Large intestine (tissue), 3 donors: ENCODE data around the gene CRTAC1. TPM values are rescaled to one million over a fixed set of nuclear protein-coding genes. Genes with fewer than 3 reads are reported as not detected.

Experiments used
- DNase-seq, 2 donors: peaks; one replicate each; pipeline versions ENCODE4 v3.0.0 to v3.0.0-alpha.2; 2013
- H3K27ac ChIP-seq: one replicate; pipeline ENCODE4 v1.5.1; 2013; ENCODE audit warnings: low read length
- H3K27me3 ChIP-seq: 2 replicates; pipeline ENCODE4 v1.6.1; 2013; ENCODE audit warnings: low read length; ENCODE audit not compliant: control insufficient read depth, insufficient read depth
- H3K36me3 ChIP-seq: 2 replicates; pipeline ENCODE4 v1.6.1; 2013; ENCODE audit warnings: low read length; ENCODE audit not compliant: control insufficient read depth, insufficient read depth
- H3K4me1 ChIP-seq: one replicate; pipeline ENCODE4 v1.6.1; 2013; ENCODE audit warnings: low read length; ENCODE audit not compliant: control insufficient read depth, insufficient read depth
- H3K4me3 ChIP-seq: one replicate; pipeline ENCODE4 v1.5.1; 2013; ENCODE audit warnings: low read length
- H3K9me3 ChIP-seq: one replicate; pipeline ENCODE4 v1.6.1; 2013; ENCODE audit warnings: mild to moderate bottlenecking, low read depth, low read length, moderate library complexity; ENCODE audit not compliant: control insufficient read depth
- WGBS: methylation state at CpG from one replicate; pipeline ENCODE4 v1.1.5; 2013; ENCODE audit warnings: low lambda C conversion rate; ENCODE audit not compliant: insufficient coverage; 5-methylcytosine and 5-hydroxymethylcytosine counted together
- polyA plus RNA-seq: library from polyadenylated mRNA; unstranded; fragments of 120-200 nt; gene quantifications from one replicate; pipeline ENCODE4 v1.2.1, GENCODE V29; 2013

The CRTAC1 gene
- polyA plus RNA-seq, 1 donor, result 2.5 TPM

DNA sequence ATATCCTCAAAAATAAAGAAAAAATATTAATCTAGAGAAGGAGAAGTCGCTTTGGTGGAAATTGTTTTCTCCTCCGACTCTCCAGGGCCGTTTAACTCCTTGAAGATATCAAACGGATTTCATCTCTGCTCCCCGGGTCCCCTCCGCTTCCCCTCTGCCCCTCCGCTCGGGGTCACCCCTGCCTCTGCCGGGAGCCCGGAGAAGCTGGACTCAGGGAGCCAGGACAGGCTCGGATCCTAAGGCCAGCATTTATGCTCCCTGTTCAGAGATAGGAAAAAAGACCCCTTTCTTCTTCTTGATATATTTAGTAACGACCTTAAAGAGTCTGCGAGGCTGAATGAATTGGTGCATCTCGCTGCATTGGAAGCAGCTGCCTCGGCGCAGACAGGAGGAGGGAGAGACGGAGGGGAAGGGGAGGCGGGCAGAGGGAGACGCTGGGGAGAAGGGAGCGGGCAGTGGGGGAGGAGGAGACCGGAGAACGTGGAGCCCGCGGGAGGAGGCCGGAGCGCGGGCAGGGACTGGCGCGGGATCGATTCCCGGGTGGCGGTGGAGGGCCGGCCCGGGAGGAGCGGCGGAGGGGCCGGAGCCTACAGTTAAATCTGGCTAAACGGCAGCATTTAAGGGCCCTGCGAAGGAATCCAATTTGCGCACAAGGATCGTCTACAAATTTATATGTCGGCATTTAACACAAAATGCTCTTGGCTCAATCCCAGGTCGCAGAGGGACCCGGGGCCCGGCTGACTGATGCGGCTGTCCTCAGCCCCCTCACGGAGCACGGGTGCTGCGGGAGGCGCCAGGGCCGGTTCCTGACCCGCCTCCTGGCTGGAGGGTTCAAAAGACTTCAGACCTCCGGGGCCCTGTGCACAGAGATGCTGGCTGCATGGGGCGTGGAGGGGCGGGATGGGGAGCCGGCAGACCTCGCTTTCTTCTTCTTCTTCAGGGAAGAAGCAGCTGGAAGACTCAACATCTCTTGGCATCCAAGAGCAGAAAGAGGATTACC, 55.6 kb downstream of the CRTAC1 start:
- no CpG with 5 or more reads among the region's 57 CpGs for WGBS

GRCh38 chr10:97974100-97974499, 56.3 kb downstream of the CRTAC1 start:
- DNase-seq, result no peak
- H3K36me3 ChIP-seq, result no peaks in the 10 kb centered on the region
- no peaks in the 10 kb centered on the region for H3K4me1 ChIP-seq
- peaks cover 67% of the 10 kb centered on the region for H3K27me3 ChIP-seq
- no peak overlapping the region for H3K4me3 ChIP-seq
- no peak overlapping the region for H3K27ac ChIP-seq
- no peaks in the 10 kb centered on the region for H3K9me3 ChIP-seq
- WGBS, result 68% methylated on average over 4 of the region's 16 CpGs

More for the DNA sequence above, 55.6 kb downstream of the CRTAC1 start:
- Histone ChIP-seq H3K27me3 (peaks cover 70% of the 10 kb centered on the region), H3K4me3 (no peak overlapping the region), H3K9me3 (no peaks in the 10 kb centered on the region), H3K36me3 (no peaks in the 10 kb centered on the region), H3K27ac (no peak overlapping the region), H3K4me1 (no peaks in the 10 kb centered on the region)
- DNase-seq, result no peak

DNA sequence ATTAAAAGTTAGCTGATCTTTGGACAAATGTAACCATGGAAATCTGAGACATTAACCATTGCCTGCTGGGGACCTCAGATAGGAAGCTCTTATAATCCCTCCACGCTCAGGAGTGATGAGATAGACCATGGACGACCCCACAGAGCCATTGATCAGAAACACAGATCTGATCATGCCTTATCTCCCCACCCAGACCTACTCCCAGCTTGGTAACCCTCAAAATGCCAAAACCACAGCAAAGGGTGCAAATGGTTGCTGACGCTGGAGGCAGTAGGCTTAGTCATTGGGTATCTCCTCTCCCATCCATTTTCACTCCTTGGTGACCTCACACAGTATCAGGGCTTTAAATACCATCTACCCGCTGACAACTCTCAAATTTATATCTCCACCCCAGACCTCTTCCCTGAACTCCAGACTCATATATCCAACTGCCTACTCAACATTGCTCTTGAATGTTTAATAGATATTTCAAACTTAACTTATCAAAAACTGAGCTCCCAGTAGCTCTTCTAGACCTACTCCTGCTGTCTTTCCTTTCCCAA, 60.8 kb downstream of the CRTAC1 start:
- no peak overlapping the region for H3K4me3 ChIP-seq
- no peaks in the 10 kb centered on the region for H3K9me3 ChIP-seq
- H3K27ac ChIP-seq, result no peak overlapping the region
- DNase-seq, result no peak
- WGBS, result 86% methylated on average over 1 of the region's 4 CpGs
- peaks cover 46% of the 10 kb centered on the region for H3K27me3 ChIP-seq
- H3K4me1 ChIP-seq, result no peaks in the 10 kb centered on the region
- no peaks in the 10 kb centered on the region for H3K36me3 ChIP-seq

GRCh38 chr10:97964748-97965147, 65.7 kb downstream of the CRTAC1 start:
- no peaks in the 10 kb centered on the region for H3K9me3 ChIP-seq
- no peak for DNase-seq
- WGBS, result 80% methylated on average over 2 of the region's 5 CpGs
- no peak overlapping the region for H3K4me3 ChIP-seq
- H3K4me1 ChIP-seq, result no peaks in the 10 kb centered on the region
- H3K27me3 ChIP-seq, result peaks cover 26% of the 10 kb centered on the region
- no peaks in the 10 kb centered on the region for H3K36me3 ChIP-seq
- no peak overlapping the region for H3K27ac ChIP-seq

DNA sequence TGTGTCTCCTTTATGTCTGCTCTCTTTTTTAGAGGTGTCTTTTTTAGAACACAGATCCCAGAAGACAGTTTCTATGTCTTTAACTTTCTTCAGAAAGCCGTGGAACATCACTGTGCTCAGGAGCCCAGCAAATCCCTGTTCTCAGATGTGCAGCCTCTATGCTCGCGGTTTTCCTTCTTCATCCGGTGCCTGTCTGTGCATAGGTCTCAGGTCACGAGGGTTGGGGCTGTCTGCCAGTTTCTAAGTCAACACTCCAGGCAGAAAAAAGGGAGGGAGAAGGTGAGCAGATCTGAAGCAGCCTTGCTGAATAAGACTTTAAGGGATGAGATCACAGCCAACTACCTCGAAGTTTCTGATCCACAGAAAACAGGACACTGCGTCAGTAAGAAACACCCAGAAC, 68.5 kb downstream of the CRTAC1 start:
- H3K9me3 ChIP-seq, result no peaks in the 10 kb centered on the region
- no peaks in the 10 kb centered on the region for H3K36me3 ChIP-seq
- DNase-seq, result no peak
- H3K27me3 ChIP-seq, result peaks cover 24% of the 10 kb centered on the region
- H3K4me3 ChIP-seq, result no peak overlapping the region
- no CpG with 5 or more reads among the region's 7 CpGs for WGBS
- H3K4me1 ChIP-seq, result no peaks in the 10 kb centered on the region
- H3K27ac ChIP-seq, result no peak overlapping the region

- peaks cover 15% of the 10 kb centered on the region for H3K27me3 ChIP-seq
- H3K36me3 ChIP-seq, result no peaks in the 10 kb centered on the region
- H3K9me3 ChIP-seq, result no peaks in the 10 kb centered on the region
- no peak overlapping the region for H3K4me3 ChIP-seq
- no peak for DNase-seq
- H3K4me1 ChIP-seq, result no peaks in the 10 kb centered on the region
- no peak overlapping the region for H3K27ac ChIP-seq
- WGBS, result no CpG with 5 or more reads among the region's 4 CpGs
These were observed 70.0 kb downstream of the CRTAC1 start for GRCh38 chr10:97960269-97961056.

DNA sequence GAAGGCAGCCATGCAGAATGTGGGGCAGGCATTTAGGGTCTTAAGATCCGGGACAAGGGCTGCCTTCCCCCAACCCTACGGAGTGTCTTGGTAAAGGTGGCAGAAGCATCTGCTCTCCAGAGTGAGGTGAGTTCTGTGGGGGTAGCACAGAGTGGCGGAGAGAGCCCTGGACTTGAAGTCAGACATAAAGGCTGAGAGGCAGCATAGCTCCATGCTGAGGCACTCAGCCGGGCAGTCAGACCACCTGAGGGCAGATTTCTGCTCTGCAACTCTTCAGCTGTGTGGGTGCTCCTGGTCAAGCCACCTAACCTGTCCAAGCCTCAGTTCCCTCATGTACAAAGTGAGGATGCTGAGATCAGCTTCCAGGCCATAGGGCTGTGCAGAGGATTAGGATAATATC, 81.0 kb downstream of the CRTAC1 start:
- no peak for DNase-seq
- no peak overlapping the region for H3K4me3 ChIP-seq
- peaks cover 9% of the 10 kb centered on the region for H3K27me3 ChIP-seq
- no CpG with 5 or more reads among the region's 4 CpGs for WGBS
- no peaks in the 10 kb centered on the region for H3K9me3 ChIP-seq
- no peaks in the 10 kb centered on the region for H3K4me1 ChIP-seq
- H3K27ac ChIP-seq, result no peak overlapping the region
- no peaks in the 10 kb centered on the region for H3K36me3 ChIP-seq

GRCh38 chr10:97948822-97949221, 81.6 kb downstream of the CRTAC1 start:
- no peaks in the 10 kb centered on the region for H3K36me3 ChIP-seq
- no peaks in the 10 kb centered on the region for H3K4me1 ChIP-seq
- peaks cover 8% of the 10 kb centered on the region for H3K27me3 ChIP-seq
- no peak overlapping the region for H3K27ac ChIP-seq
- DNase-seq, result no peak
- no CpG with 5 or more reads among the region's 4 CpGs for WGBS
- H3K9me3 ChIP-seq, result no peaks in the 10 kb centered on the region
- H3K4me3 ChIP-seq, result no peak overlapping the region

GRCh38 chr10:97944772-97945171, 85.6 kb downstream of the CRTAC1 start:
- peaks cover 4% of the 10 kb centered on the region for H3K27me3 ChIP-seq
- H3K9me3 ChIP-seq, result no peaks in the 10 kb centered on the region
- no peaks in the 10 kb centered on the region for H3K36me3 ChIP-seq
- no peak overlapping the region for H3K4me3 ChIP-seq
- no peaks in the 10 kb centered on the region for H3K4me1 ChIP-seq
- DNase-seq, result no peak
- H3K27ac ChIP-seq, result no peak overlapping the region

- Histone ChIP-seq H3K36me3 (no peaks in the 10 kb centered on the region), H3K27ac (no peak overlapping the region), H3K4me1 (no peaks in the 10 kb centered on the region), H3K27me3 (peaks cover 14% of the 10 kb centered on the region), H3K4me3 (no peak overlapping the region), H3K9me3 (no peaks in the 10 kb centered on the region)
- WGBS, result 100% methylated on average over 1 of the region's 2 CpGs
- no peak for DNase-seq
These were observed 87.1 kb downstream of the CRTAC1 start for GRCh38 chr10:97943294-97943693.
